ENCODE results near the gene TJP3. TPM values are rescaled to one million over a fixed set of nuclear protein-coding genes. Genes with fewer than 3 reads are reported as not detected.
"Not testable (repeated sequence)": the region's sequence is repeated elsewhere in the genome, so short reads cannot be mapped to it uniquely, and the experiment has no call there.

Gene TJP3
- 1.5 TPM in 1 of 2 replicates, not detected in the other for total RNA-seq (2014; rRNA removed; shearing (Covaris generic))

GRCh38 chr19:3708207-3708931 lies at the start of gene TJP3:
Gene TJP3, plus strand, starts transcription at chr19:3708384. Its CDS starts 20,049 bp downstream, at chr19:3728433.
- DNase-seq (ENCODE audit: low spot score) = no peak

GRCh38 chr19:3658870-3659745 lies 49.1 kb upstream of the TJP3 start:
- DNase-seq (ENCODE audit: low spot score) = no peak

- DNase-seq (ENCODE audit: low spot score) = no peak
These were observed 48.5 kb upstream of the TJP3 start for GRCh38 chr19:3659746-3660112.

- no peak for DNase-seq (ENCODE audit: low spot score)
These were observed 47.5 kb upstream of the TJP3 start for GRCh38 chr19:3660493-3661219.

GRCh38 chr19:3661284-3662238 lies 46.6 kb upstream of the TJP3 start:
- DNase-seq (ENCODE audit: low spot score) = no peak

GRCh38 chr19:3663838-3664237 lies 44.3 kb upstream of the TJP3 start:
- no peak for DNase-seq (ENCODE audit: low spot score)

- DNase-seq (ENCODE audit: low spot score) = no peak
These were observed 43.1 kb upstream of the TJP3 start for GRCh38 chr19:3664879-3665642.

- no peak for DNase-seq (ENCODE audit: low spot score)
These were observed 42.3 kb upstream of the TJP3 start for GRCh38 chr19:3665681-3666544.

GRCh38 chr19:3666545-3666856 lies 41.7 kb upstream of the TJP3 start:
- not testable (repeated sequence) for DNase-seq (ENCODE audit: low spot score)

- DNase-seq (ENCODE audit: low spot score) = no peak
These were observed 41.0 kb upstream of the TJP3 start for GRCh38 chr19:3667037-3667638.

GRCh38 chr19:3667766-3668165 lies 40.4 kb upstream of the TJP3 start:
- DNase-seq (ENCODE audit: low spot score) = no peak

- DNase-seq (ENCODE audit: low spot score) = no peak
These were observed 39.7 kb upstream of the TJP3 start for GRCh38 chr19:3668331-3669081.

GRCh38 chr19:3669082-3669946 lies 38.9 kb upstream of the TJP3 start:
- no peak for DNase-seq (ENCODE audit: low spot score)

- DNase-seq (ENCODE audit: low spot score) = peak; percentile 37
These were observed 38.0 kb upstream of the TJP3 start for GRCh38 chr19:3669947-3670795.

- DNase-seq (ENCODE audit: low spot score) = no peak
These were observed 37.1 kb upstream of the TJP3 start for GRCh38 chr19:3670796-3671679.
